Prostate gland (tissue), 2 donors: ENCODE data around the gene SREBF1. TPM values are rescaled to one million over a fixed set of nuclear protein-coding genes. Genes with fewer than 3 reads are reported as not detected.

ENCODE experiments used
- DNase-seq: peaks from one replicate; pipeline ENCODE4 v3.0.0-alpha.2; 2019; ENCODE audit warnings: low spot score
- H3K27ac ChIP-seq, 2 donors: fragments of 200-600 bp; sonication (generic); 2 replicates each; pipeline ENCODE4 v1.5.1; 2017 to 2019
- H3K27me3 ChIP-seq: fragments of 200-600 bp; sonication (generic); replicated peaks from 2 replicates; pipeline ENCODE4 v1.5.1; 2019; ENCODE audit not compliant: insufficient read depth
- H3K36me3 ChIP-seq, 2 donors: fragments of 200-600 bp; sonication (generic); 1 replicate in 1 of 2; 2 replicates in 1 of 2; pipeline versions ENCODE4 v1.5.1 to v1.8.1; 2017 to 2019
- H3K4me1 ChIP-seq: fragments of 200-600 bp; sonication (generic); replicated peaks from 2 replicates; pipeline ENCODE4 v1.5.1; 2019
- H3K4me3 ChIP-seq, 2 donors: fragments of 200-600 bp; sonication (generic); 2 replicates each; pipeline ENCODE4 v1.5.1; 2017 to 2019
- H3K9me3 ChIP-seq: fragments of 200-600 bp; sonication (generic); 2 replicates; pipeline ENCODE4 v1.5.1; 2017
- CTCF ChIP-seq, 4 experiments: fragments of 200-600 bp in 2 of 4; fragments of 450-650 bp in 2 of 4; sonication (generic) in 2 of 4; IDR thresholded peaks; 1 replicate in 3 of 4; 2 replicates in 1 of 4; pipeline ENCODE4 v1.5.1; 2016 to 2019; ENCODE audit warnings: antibody characterized with exemption in 4 of 4, mild to moderate bottlenecking in 2 of 4, moderate library complexity in 2 of 4
- POLR2A ChIP-seq: fragments of 450-650 bp; IDR thresholded peaks from one replicate; pipeline ENCODE4 v1.6.1; 2016; ENCODE audit warnings: antibody characterized with exemption, mild to moderate bottlenecking
- POLR2AphosphoS5 ChIP-seq: sonication (generic); formaldehyde crosslinking; IDR thresholded peaks from one replicate; pipeline ENCODE4 v1.6.1; 2017; ENCODE audit warnings: antibody characterized with exemption
- WGBS: methylation state at CpG from one replicate; pipeline ENCODE4 v1.1.5; 2018; 5-methylcytosine and 5-hydroxymethylcytosine counted together
- intact Hi-C: fragments of 100-400 bp; cut with DNase I; formaldehyde crosslinking; loops from one replicate; pipeline ENCODE4 v1.14.2; 2022
- total RNA-seq, 2 donors: library from RNA; depleted of rRNA; stranded (reverse); fragments of >200 nt; gene quantifications; one replicate each; pipeline ENCODE4 v1.1.0, GENCODE V29; 2016

Gene SREBF1
- total RNA-seq, 2 donors from 2014 or later = 134 to 299 TPM

- intact Hi-C loops = loop anchor here (5.0 to 10.0 kb wide), 2 partner anchors 98 to 215 kb away; partner anchors contain the start of genes ATPAF2 and GID4
- peaks cover 60% of the 10 kb centered on the region for H3K4me1 ChIP-seq
Observed at GRCh38 chr17:17819561-17819995, 17.2 kb downstream of the SREBF1 start.

GRCh38 chr17:17819111-17819510 lies 17.7 kb downstream of the SREBF1 start:
- Histone ChIP-seq H3K4me3 (no peak overlapping the region), H3K4me1 (peaks cover 57% of the 10 kb centered on the region), H3K36me3 (peaks cover 3 to 19% of the 10 kb centered on the region in 2 donors), H3K27me3 (no peaks in the 10 kb centered on the region), H3K9me3 (no peaks in the 10 kb centered on the region), H3K27ac (peak overlapping the region; percentile 90 to 94)
- no peak for DNase-seq
- intact Hi-C loops = loop anchor here (5.0 to 10.0 kb wide), 2 partner anchors 98 to 216 kb away; partner anchors contain the start of genes ATPAF2 and GID4
- 81% methylated on average over 12 of the region's 12 CpGs for WGBS
- TF ChIP-seq POLR2AphosphoS5 (no peak), CTCF (IDR thresholded peaks at IDR 0.05) (no peak), POLR2A (no peak)

More at GRCh38 chr17:17819561-17819995, 17.2 kb downstream of the SREBF1 start:
- 70% methylated on average over 12 of the region's 12 CpGs for WGBS
- Histone ChIP-seq H3K27ac (peak overlapping the region; percentile 90 to 94), H3K36me3 (peaks cover 3 to 19% of the 10 kb centered on the region in 2 donors), H3K9me3 (no peaks in the 10 kb centered on the region), H3K4me3 (no peak overlapping the region), H3K27me3 (no peaks in the 10 kb centered on the region)
- DNase-seq = peak; percentile 66
- TF ChIP-seq POLR2AphosphoS5 = peak; percentile 62
- no peak for TF ChIP-seq CTCF (IDR thresholded peaks at IDR 0.05)

- 60% methylated on average over 10 of the region's 10 CpGs for WGBS
- H3K4me1 ChIP-seq = peaks cover 53% of the 10 kb centered on the region
Observed at GRCh38 chr17:17818088-17818526, 18.7 kb downstream of the SREBF1 start.

GRCh38 chr17:17817552-17817947 lies 19.2 kb downstream of the SREBF1 start:
- Histone ChIP-seq H3K27me3 (no peaks in the 10 kb centered on the region), H3K36me3 (peaks cover 3 to 19% of the 10 kb centered on the region in 2 donors), H3K4me3 (no peak overlapping the region), H3K4me1 (peaks cover 50% of the 10 kb centered on the region), H3K9me3 (no peaks in the 10 kb centered on the region), H3K27ac (peak overlapping the region; percentile 66 to 94)
- TF ChIP-seq POLR2A = no peak
- TF ChIP-seq CTCF (IDR thresholded peaks at IDR 0.05) = no peak
- no peak for TF ChIP-seq POLR2AphosphoS5
- DNase-seq = no peak
- WGBS = 84% methylated on average over 10 of the region's 10 CpGs
- intact Hi-C loops = loop anchor here (5.0 to 10.0 kb wide), 2 partner anchors 100 to 217 kb away; partner anchors contain the start of genes ATPAF2 and GID4

More at GRCh38 chr17:17818088-17818526, 18.7 kb downstream of the SREBF1 start:
- peak; percentile 71 for DNase-seq
- no peak for TF ChIP-seq POLR2AphosphoS5
- no peak for TF ChIP-seq POLR2A
- TF ChIP-seq CTCF (IDR thresholded peaks at IDR 0.05) = no peak
- Histone ChIP-seq H3K9me3 (no peaks in the 10 kb centered on the region), H3K36me3 (peaks cover 3 to 19% of the 10 kb centered on the region in 2 donors), H3K4me3 (no peak overlapping the region), H3K27me3 (no peaks in the 10 kb centered on the region), H3K27ac (peak overlapping the region; percentile 66 to 94)
- intact Hi-C loops = loop anchor here (5.0 to 10.0 kb wide), 2 partner anchors 99 to 217 kb away; partner anchors contain the start of genes ATPAF2 and GID4
